Stimulated activated CD8-positive, alpha-beta memory T cell treated with anti-CD3 and anti-CD28 coated beads, Interleukin-15, amount 100 ng/mL, for 1 hour (primary cell): ENCODE measurements around the gene FARP1.

Experiments
- DNase-seq: peaks from one replicate; pipeline ENCODE4 v3.0.0-alpha.2; 2020; ENCODE audit warnings: low read depth

The FARP1 gene

DNA sequence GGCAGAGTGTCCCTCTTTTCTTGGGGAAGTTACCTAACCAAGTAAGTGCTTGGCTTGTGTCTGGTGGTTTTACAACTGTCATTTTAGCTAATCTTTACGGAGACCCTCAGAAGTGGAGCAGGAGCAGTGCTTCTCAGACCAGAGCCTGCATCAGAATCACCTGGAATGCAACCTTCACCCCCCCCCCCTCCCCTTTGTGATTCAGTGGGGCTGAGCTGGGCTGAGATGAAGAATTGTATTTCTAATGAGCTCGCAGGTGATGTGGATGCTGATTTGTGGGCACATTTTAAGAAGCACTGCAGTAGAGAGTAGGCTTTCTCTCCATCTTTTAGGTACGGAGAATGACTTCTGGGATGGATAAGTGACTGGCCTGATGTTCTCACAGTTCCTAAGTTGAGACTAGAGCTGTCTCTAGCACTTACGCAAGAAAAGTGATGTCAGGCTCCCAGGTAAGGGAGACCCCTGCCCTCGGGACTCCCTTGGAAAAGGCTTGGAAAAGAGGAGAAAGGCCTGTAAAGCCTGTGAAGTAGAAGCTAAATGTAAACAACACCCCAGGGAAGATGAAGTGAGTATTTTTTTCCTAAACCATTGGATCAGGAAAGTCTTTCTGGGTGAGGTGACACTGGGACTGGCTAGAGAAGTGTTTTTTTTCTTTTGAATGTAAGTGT, 57.5 kb downstream of the FARP1 start:
- DNase-seq: no peak

DNA sequence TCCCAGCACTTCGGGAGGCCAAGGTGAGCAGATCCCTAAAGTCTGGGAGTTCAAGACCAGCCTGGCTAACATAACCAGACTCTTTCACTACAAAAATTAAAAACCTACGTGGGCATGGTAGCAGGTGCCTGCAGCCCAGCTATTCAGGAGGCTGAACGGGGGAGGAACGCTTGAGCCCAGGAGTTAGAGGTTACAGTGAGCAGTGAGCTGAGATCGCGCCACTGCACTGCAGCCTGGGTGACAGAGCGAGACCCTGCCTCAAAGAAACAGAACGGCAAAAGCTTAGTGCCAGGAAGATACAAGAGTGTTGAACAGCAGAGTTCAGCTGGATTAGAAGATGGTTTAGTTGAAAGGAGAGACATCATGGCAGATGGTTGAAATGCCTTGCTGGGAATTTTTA, 58.3 kb downstream of the FARP1 start:
- no peak for DNase-seq

GRCh38 chr13:98201984-98202383, 59.1 kb downstream of the FARP1 start:
- no peak for DNase-seq

GRCh38 chr13:98203646-98204326, 60.9 kb downstream of the FARP1 start:
- no peak for DNase-seq

GRCh38 chr13:98204546-98204945, 61.7 kb downstream of the FARP1 start:
- DNase-seq: no peak

DNA sequence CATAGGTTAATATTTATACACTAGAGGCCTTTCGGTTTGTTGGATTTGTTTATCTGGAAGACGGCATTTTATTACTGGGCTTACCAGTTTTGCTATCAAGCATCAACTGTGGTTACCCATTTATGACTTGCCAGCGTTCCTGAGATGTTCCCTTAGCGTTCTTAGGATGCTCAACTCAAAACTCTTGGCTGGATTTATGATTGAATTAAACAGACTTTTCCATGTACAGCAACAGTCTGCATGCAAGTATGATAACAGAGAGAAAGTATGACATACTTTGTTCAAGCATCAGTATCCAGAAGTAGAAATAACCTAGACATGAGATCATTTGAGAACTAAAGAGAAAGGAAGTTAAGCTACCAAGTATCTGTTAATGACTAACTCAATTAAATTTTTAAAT, 64.1 kb downstream of the FARP1 start:
- no peak for DNase-seq

GRCh38 chr13:98207416-98207815, 64.5 kb downstream of the FARP1 start:
- DNase-seq: no peak

- DNase-seq: no peak
Observed at GRCh38 chr13:98208606-98209005, 65.7 kb downstream of the FARP1 start.

GRCh38 chr13:98212763-98213162, 69.9 kb downstream of the FARP1 start:
- no peak for DNase-seq

GRCh38 chr13:98213354-98213753, 70.5 kb downstream of the FARP1 start:
- DNase-seq: no peak

- no peak for DNase-seq
Observed at GRCh38 chr13:98214008-98214643, 71.2 kb downstream of the FARP1 start.

GRCh38 chr13:98214707-98215106, 71.8 kb downstream of the FARP1 start:
- no peak for DNase-seq

GRCh38 chr13:98215508-98215907, 72.6 kb downstream of the FARP1 start:
- no peak for DNase-seq

GRCh38 chr13:98216135-98216565, 73.3 kb downstream of the FARP1 start:
- no peak for DNase-seq

GRCh38 chr13:98216711-98217285, 73.9 kb downstream of the FARP1 start:
- no peak for DNase-seq

DNA sequence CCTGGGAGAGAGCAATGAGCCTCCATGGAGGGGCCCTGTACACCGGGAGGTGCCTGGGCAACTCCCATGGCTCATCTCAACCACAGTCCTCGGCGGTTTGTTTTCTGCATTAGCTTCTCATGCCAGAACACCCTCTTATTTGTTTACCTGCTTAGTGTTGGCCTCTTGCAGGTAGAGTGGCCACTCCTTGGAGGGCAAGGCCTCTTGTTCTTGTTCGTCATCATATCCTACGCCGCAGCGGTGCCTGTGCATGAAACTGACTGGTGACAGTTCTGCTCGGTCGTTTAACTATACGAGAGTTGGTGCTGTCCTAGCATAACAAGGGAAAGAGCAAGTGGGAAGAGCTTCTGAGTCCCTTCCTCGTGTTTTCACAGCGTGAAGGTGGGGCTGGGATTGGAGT, 74.7 kb downstream of the FARP1 start:
- DNase-seq: no peak

DNA sequence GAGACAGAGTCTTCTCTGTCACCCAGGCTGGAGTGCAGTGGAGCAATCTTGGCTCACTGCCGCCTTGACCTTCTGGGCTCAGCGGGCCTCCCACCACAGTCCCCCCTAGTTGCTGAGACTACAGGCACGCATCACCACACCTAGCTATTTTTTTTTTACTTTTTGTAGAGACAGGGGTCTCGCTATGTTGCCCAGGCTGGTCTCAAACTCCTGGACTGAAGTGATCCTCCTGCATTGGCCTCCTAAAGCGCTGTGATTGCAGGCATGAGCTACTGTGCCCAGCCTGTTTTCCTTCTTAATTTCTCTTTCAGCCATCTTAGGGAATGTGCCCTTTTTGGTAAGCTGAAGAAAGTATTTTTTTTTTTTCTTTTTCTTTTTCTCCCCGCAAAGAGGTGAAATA, 76.8 kb downstream of the FARP1 start:
- no peak for DNase-seq

DNA sequence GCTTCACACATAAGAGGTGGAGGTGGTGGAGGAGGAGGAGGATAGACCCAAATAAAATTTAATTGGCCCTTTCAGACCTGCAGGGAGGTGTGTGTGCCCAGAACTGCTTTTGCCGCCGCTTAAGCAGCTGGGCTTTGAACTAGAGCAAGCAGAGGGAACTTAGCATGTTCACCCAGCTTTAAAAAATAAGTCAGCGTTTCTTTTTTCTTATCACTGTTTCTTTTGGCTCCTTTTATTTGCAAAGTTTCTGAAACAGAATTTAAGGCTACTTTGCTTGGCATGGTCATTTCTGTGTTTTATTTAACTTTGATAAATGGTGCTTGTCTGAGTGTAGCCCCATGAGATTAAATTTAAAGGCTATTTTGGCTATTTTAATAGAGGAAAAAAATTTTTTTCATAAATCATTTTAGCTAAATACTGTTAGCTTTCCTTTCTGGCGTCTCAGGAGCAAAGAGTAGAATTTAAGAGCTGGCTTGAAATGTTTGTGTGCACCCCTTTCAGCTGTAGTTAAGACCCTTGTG, 77.4 kb downstream of the FARP1 start:
- no peak for DNase-seq

DNA sequence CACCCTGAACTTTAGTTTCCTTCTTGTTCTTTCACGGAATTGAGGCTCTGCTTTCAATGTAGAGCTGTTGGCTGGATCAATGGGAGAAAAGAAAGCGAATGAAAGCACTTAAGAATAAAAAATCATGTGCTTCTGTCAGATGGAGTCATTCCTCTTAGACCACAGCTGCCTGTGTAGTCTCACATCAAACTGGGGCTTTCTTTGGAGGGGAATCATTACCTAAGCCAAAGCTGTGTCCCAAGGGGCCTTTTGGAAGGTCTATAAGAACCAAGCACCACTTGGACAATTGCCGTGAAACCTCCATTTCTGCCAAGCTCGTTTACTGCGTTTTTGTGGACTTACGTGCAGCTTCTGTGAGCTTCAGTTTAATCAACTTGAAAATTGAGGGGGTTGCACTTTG, 78.3 kb downstream of the FARP1 start:
- no peak for DNase-seq

DNA sequence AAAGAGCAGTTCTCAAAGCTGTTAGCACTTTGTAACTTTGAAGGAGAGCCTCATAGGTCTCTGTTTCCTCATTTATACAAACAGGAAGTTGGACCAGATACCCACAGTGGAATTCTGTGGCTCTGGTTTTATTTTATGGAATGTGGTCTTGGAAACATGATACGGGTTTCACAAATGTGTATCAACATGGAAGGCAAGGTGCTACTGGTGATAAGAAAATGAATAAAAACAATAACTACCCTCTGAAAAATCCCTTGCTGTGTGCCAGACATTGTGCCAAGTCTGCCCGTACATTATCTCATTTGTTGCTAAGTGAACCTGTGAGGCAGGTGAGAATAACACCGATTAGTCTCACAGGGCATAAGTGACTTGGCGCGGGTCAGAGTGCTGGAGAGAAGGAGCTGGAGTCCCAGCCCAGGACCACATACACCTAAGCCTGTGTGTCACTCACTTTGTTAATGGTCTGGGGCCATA, 79.2 kb downstream of the FARP1 start:
- no peak for DNase-seq

DNA sequence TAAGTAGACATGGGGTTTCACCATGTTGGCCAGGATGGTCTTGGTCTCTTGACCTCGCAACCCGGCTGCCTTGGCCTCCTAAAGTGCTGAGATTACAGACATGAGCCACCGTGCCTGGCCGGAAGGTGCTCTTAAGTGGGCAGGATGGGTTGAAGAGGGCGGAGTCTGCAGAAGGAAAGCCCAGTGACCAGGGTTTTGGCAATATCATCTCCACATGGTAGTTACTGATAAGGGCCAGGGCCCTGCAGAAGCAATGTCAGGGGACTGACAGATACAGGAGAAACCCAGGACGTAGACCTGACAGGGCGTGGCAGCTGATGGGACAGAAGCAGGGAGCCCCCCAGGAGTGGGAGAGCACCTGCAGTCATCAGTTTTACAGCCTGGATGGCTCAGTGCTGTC, 79.9 kb downstream of the FARP1 start:
- DNase-seq: no peak

DNA sequence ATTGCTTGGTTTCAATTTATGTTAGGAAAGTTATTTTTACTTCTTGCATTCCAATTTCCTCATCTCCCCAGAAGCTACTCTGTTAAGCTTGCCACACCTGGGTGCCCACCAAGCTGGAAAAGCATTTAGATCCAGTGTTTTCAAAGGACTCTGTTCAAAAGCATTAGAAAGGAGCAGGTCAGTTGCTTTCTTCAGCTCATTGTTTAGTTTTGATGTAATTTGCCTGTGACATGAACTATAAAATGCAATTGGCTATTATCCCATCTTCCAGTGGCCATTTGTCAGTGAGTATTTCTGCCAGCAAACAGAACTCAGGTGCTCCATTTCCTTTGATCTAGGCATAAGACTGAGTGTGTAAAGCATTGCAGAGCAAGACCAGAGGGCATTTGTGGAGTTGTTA, 80.8 kb downstream of the FARP1 start:
- no peak for DNase-seq

DNA sequence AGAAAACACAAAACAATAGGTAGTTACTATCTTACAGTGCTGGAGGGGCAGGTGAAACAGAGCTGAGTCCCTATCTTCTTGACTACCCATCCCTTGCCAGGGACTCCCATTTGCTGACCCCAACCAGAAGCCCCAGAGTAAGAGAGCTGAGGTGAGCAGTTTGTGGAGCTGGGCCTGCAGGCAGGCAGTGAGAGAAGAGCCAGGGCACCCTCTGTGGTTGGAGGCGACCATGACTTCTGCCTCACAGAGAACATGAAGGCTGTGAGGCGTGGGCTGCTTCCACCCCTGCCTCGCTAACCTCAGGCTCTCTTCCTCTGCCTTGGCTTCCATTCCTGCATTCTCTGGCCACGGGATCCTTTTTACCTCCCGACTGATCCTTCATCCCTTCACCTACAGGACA, 81.7 kb downstream of the FARP1 start:
- DNase-seq: no peak
